BLaER1 (cell line): Measurements from ENCODE around the gene ZNF280C.

Experiments
- H3K27ac ChIP-seq: shearing (Covaris generic); formaldehyde crosslinking; 2 replicates; pipeline ENCODE4 v1.8.1; 2022
- H3K27me3 ChIP-seq: shearing (Covaris generic); formaldehyde crosslinking; 2 replicates; pipeline ENCODE4 v1.8.1; 2022
- H3K36me3 ChIP-seq: shearing (Covaris generic); formaldehyde crosslinking; 2 replicates; pipeline ENCODE4 v1.8.1; 2022
- H3K4me1 ChIP-seq: shearing (Covaris generic); formaldehyde crosslinking; 2 replicates; pipeline ENCODE4 v1.8.1; 2022
- H3K4me2 ChIP-seq: shearing (Covaris generic); formaldehyde crosslinking; 2 replicates; pipeline ENCODE4 v1.8.1; 2022
- H3K4me3 ChIP-seq: shearing (Covaris generic); formaldehyde crosslinking; 2 replicates; pipeline ENCODE4 v1.8.1; 2022
- H3K9ac ChIP-seq: shearing (Covaris generic); formaldehyde crosslinking; 2 replicates; pipeline ENCODE4 v1.8.1; 2022
- H3K9me3 ChIP-seq: shearing (Covaris generic); formaldehyde crosslinking; 2 replicates; pipeline ENCODE4 v1.8.1; 2022
- H4K20me1 ChIP-seq: shearing (Covaris generic); formaldehyde crosslinking; 2 replicates; pipeline ENCODE4 v1.8.1; 2022
- Cebpa-rat ChIP-seq: shearing (Covaris generic); IDR thresholded peaks from 2 replicates; pipeline ENCODE4 v1.8.1; 2022

ZNF280C gene

DNA sequence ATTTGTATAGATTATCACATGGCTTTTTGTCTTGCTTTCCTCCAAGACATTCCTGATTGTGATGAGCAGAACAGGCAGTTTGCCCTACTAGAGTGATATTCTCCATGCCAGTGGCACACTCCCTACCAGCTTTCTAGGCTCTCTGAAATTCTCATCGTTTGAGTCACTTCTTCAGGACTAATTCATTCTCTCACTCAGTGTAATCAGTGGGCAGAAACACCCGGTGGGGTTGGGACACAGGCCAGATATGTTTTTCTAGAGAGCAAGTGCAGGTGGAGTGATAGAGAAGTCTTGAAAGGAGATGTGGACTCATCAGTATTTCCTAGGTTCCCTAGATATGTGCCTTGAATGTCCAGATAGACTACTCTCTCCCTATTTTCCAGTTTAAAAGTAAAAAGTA lies 83.8 kb downstream of the ZNF280C start:
- no peak for TF ChIP-seq Cebpa-rat
- peaks cover 40% of the 10 kb centered on the region for H3K4me1 ChIP-seq
- no peaks in the 10 kb centered on the region for H4K20me1 ChIP-seq
- H3K4me2 ChIP-seq: peak overlapping the region; percentile 46
- no peak overlapping the region for H3K4me3 ChIP-seq
- H3K9ac ChIP-seq: no peak overlapping the region
- peaks cover 66% of the 10 kb centered on the region for H3K27me3 ChIP-seq
- H3K9me3 ChIP-seq: no peaks in the 10 kb centered on the region
- no peaks in the 10 kb centered on the region for H3K36me3 ChIP-seq
- H3K27ac ChIP-seq: no peak overlapping the region

DNA sequence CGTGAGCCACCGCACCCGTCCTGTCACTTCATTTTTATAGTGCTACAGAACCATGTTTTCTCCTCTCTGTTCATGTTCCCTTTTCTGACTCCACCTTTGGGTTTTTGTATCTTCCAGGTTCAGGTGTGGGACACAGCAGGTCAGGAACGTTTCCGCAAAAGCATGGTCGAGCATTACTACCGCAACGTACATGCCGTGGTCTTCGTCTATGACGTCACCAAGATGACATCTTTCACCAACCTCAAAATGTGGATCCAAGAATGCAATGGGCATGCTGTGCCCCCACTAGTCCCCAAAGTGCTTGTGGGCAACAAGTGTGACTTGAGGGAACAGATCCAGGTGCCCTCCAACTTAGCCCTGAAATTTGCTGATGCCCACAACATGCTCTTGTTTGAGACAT lies 84.5 kb downstream of the ZNF280C start:
- no peaks in the 10 kb centered on the region for H3K36me3 ChIP-seq
- peaks cover 67% of the 10 kb centered on the region for H3K27me3 ChIP-seq
- TF ChIP-seq Cebpa-rat: no peak
- H3K9ac ChIP-seq: no peak overlapping the region
- H3K4me2 ChIP-seq: peak overlapping the region; percentile 46
- 0 out of 2 replicates have a peak overlapping the region, but pooled peaks have one; percentile 27 for H3K27ac ChIP-seq
- H4K20me1 ChIP-seq: no peaks in the 10 kb centered on the region
- peaks cover 40% of the 10 kb centered on the region for H3K4me1 ChIP-seq
- H3K9me3 ChIP-seq: no peaks in the 10 kb centered on the region
- no peak overlapping the region for H3K4me3 ChIP-seq

DNA sequence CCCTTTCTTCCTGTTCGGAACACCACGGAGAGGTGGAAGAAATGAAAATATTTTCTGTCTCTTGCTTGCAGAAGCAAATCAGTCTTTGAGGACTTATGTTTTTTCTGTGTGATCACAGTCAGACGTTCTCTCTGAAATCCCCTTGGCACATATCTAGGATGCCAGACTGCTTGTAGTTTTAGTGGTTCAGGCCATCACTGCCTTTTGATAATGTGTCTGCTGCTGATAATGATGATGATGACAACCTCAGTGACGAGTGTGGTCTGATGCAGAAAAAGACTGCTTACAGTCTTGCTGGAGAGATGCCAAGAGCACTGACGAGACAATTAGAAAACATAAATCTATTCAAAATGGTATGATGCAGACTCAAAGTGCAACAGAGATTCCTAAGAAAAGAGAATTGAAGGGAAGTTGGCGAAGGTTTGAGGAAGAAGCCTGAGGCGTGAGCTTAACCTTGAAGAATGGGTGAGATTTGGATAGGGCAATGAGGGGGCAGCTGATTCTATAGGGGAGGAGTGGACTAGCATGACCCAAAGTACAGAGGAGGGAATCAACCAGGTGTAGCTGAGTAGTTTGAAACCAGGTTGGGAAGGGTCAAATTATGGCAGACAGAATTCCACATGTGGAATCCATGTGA lies 89.0 kb downstream of the ZNF280C start:
- peaks cover 21% of the 10 kb centered on the region for H3K4me1 ChIP-seq
- no peak overlapping the region for H3K27ac ChIP-seq
- no peak for TF ChIP-seq Cebpa-rat
- H3K27me3 ChIP-seq: peaks cover 62% of the 10 kb centered on the region
- H3K9me3 ChIP-seq: no peaks in the 10 kb centered on the region
- H3K4me3 ChIP-seq: no peak overlapping the region
- no peak overlapping the region for H3K9ac ChIP-seq
- H3K4me2 ChIP-seq: no peak overlapping the region
- H3K36me3 ChIP-seq: no peaks in the 10 kb centered on the region
- H4K20me1 ChIP-seq: no peaks in the 10 kb centered on the region

DNA sequence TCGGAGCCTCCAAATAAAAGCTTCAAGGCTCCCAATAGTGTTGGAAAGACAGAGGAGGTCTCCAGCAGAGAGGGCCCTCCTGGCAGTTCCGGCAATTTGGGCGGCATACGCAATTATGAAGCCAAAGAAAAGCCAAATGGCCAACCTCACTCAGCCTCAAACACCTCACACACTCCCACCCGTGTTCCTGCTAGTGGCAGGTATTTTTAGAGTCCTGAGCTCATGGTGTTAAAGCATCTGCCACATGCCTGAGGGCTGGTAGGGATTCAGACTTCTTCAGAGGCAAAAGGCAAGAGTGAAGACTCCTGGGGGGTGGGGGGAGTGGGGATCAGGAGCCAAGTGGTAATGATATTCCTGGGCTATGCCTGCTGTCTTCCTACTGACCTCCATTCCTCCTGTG lies 89.5 kb downstream of the ZNF280C start:
- H3K4me1 ChIP-seq: peaks cover 18% of the 10 kb centered on the region
- no peak overlapping the region for H3K4me2 ChIP-seq
- H4K20me1 ChIP-seq: no peaks in the 10 kb centered on the region
- no peaks in the 10 kb centered on the region for H3K36me3 ChIP-seq
- peaks cover 62% of the 10 kb centered on the region for H3K27me3 ChIP-seq
- TF ChIP-seq Cebpa-rat: no peak
- H3K4me3 ChIP-seq: no peak overlapping the region
- no peak overlapping the region for H3K27ac ChIP-seq
- H3K9me3 ChIP-seq: no peaks in the 10 kb centered on the region
- H3K9ac ChIP-seq: no peak overlapping the region

DNA sequence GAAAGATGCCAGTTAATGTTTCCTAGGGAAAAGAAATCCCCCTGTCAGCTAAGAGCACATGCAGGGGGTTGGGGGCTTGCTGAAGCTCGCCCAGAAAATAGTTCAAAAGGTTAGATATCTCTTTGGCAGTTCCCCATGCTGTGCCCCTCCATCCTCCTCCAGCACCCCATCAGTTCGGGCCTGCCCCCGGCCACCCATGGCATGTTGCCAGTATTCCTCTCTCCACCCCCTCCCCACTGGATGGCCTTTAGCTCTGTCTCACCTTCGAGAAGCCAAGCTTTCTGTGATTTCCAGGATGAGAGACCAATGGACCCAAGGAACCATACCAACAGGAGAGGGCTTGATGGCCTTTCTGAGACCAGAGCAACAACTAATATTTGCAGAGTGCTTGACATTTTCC lies 91.8 kb downstream of the ZNF280C start:
- no peak overlapping the region for H3K4me2 ChIP-seq
- H3K36me3 ChIP-seq: no peaks in the 10 kb centered on the region
- peaks cover 26% of the 10 kb centered on the region for H3K4me1 ChIP-seq

DNA sequence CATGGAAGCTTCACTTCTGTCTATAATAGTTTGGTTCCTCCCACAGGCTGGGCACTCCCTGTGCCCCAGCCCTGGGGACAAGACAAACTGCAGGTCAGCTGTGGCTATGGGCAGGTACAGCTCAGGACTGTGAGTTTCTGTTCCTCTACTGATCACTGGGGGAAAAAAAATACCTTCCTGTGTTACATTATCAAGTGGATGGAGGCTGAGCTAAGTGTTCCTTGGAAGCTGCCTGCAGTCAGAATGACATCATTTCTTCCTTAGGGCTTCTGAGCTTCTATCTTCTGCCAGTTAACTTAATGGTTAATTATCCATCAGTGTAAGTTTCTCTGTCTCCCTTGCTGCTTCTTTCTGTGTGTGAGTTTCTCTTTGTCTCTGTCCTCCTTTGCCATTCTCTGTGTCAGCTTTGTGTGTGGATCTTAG lies 92.3 kb downstream of the ZNF280C start:
- H3K27ac ChIP-seq: no peak overlapping the region
- peaks cover 83% of the 10 kb centered on the region for H3K27me3 ChIP-seq
- no peak overlapping the region for H3K4me3 ChIP-seq
- peaks cover 13% of the 10 kb centered on the region; the same call in 1 of the 2 replicates for H3K9me3 ChIP-seq
- peaks cover 32% of the 10 kb centered on the region for H3K4me1 ChIP-seq
- H4K20me1 ChIP-seq: no peaks in the 10 kb centered on the region
- H3K36me3 ChIP-seq: no peaks in the 10 kb centered on the region
- no peak overlapping the region for H3K4me2 ChIP-seq
- H3K9ac ChIP-seq: no peak overlapping the region
- no peak for TF ChIP-seq Cebpa-rat

More for the DNA sequence above, 91.8 kb downstream of the ZNF280C start:
- no peak overlapping the region for H3K9ac ChIP-seq
- peaks cover 77% of the 10 kb centered on the region for H3K27me3 ChIP-seq
- H4K20me1 ChIP-seq: no peaks in the 10 kb centered on the region
- no peak for TF ChIP-seq Cebpa-rat
- no peak overlapping the region for H3K27ac ChIP-seq
- H3K9me3 ChIP-seq: peaks cover 8% of the 10 kb centered on the region; the same call in 1 of the 2 replicates
- H3K4me3 ChIP-seq: no peak overlapping the region

DNA sequence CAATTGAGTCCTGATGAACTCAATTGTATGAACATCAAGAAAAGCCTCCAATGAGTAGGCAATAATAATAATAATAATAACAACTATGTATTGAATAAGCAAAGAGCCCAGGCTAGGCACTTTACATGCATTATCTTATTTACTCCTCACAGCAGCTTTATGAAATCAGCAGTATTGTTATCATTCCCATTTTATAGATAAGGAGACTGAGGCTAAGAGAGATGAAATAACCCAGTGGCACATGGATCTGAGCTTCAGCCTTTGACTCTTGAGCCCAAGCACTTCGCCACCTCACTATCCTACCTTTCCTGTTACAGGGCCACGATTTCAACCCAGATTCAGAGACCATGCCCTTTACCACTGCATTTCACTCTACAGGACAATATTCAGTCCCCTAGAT lies 93.8 kb downstream of the ZNF280C start:
- Histone ChIP-seq H3K4me1 (peaks cover 32% of the 10 kb centered on the region), H3K9me3 (peaks cover 14% of the 10 kb centered on the region; the same call in 1 of the 2 replicates), H3K4me3 (no peak overlapping the region), H4K20me1 (no peaks in the 10 kb centered on the region), H3K27me3 (peaks cover 89% of the 10 kb centered on the region), H3K36me3 (no peaks in the 10 kb centered on the region), H3K27ac (no peak overlapping the region), H3K9ac (no peak overlapping the region), H3K4me2 (no peak overlapping the region)
- no peak for TF ChIP-seq Cebpa-rat

DNA sequence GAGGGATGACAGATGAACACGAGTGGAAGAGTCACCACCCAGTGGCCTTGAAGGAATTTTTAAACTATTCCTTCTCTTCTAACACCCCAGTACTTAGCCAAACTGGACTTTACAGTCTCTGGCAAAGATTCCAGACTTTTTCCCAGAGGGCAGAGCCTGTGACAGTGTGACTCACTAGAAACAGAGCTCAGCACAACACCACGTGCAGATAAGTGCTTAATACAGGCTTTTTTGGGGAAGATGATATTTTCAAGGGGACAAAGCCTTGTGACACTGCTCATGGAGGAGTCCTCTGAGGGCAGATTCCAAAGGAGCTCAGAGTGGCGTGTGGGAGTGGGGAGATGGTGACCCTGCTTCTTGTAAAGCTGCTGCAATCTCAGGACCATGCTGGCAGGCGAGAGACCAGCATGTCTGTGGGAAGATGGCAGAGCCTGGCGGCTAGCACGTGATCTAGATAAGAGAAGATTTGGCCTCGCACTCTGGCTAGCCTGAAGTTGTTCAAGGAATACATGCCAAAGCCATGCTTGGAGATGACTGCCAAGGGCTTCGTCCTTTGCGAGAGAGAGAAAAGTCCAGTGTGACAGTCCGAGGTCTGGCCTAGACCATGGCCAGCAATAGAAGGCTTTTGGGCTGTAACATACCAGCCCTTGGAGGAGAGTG lies 94.5 kb downstream of the ZNF280C start:
- H3K27me3 ChIP-seq: peaks cover 87% of the 10 kb centered on the region
- H3K36me3 ChIP-seq: no peaks in the 10 kb centered on the region
- no peak overlapping the region for H3K27ac ChIP-seq
- H3K4me1 ChIP-seq: peaks cover 32% of the 10 kb centered on the region
- peaks cover 14% of the 10 kb centered on the region; the same call in 1 of the 2 replicates for H3K9me3 ChIP-seq
- no peak overlapping the region for H3K9ac ChIP-seq
- H4K20me1 ChIP-seq: no peaks in the 10 kb centered on the region
- peak overlapping the region; percentile 52 for H3K4me2 ChIP-seq
- no peak overlapping the region for H3K4me3 ChIP-seq
- TF ChIP-seq Cebpa-rat: no peak

DNA sequence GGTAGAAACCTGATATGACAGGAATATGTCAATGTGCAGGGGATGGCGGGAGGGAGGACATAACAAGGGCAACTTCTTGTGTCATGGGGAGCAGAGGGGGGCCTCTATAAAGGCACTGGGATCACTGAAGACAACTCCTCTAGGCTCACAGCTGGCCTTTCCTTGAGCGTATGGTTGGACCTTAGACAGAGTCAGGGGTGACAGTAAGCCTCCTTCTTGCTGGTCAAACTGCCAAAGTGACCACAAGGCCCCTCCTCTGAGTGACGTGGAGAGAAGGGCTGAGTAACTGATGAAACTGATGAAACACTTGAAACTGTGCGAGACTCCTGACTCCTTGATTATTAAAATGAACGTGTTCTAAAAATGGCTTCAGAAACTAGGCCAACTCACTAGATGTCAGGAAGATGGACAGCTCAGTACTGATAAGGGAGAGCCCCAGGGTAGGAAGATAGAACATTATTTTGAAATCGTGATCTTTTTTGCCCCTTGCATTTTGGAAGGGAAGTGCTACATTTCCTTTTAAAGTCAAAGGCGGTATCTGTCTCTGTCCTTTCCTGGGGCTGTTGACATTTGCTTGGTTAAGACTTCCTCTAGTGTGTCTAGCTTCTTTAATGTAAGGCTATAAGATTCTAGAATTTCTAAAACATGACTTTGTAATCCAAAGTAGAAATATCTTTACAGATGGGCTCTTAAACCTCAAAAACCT lies 95.4 kb downstream of the ZNF280C start:
- Histone ChIP-seq H3K9me3 (peaks cover 14% of the 10 kb centered on the region; the same call in 1 of the 2 replicates), H3K27me3 (peaks cover 86% of the 10 kb centered on the region), H3K27ac (no peak overlapping the region), H4K20me1 (no peaks in the 10 kb centered on the region), H3K9ac (no peak overlapping the region), H3K36me3 (no peaks in the 10 kb centered on the region), H3K4me3 (no peak overlapping the region), H3K4me1 (peaks cover 32% of the 10 kb centered on the region), H3K4me2 (peak overlapping the region; percentile 52)
- no peak for TF ChIP-seq Cebpa-rat
